ENCODE results near the gene AK1.

AK1 gene

DNA sequence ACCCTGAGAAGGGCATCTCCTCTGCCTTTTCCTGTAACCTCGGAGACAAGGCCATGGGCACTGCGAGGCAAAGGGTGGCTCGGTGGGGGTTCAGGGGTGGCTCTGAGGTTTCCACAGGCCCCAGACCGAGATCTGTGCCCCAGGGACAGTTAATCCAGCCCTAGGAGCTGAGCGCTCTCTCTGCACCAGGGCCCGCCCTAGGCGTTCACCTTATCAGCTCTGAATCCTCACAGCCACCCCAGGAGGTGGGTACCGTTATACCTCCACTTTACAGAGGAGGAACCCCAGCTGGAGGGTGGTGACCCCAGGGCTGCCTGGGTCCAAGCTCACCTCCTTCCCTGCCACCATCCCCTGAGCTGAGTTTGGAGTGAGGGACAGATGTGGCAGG, 20.8 kb downstream of the AK1 start:
- Histone ChIP-seq H3K4me2 (peak overlapping the region; percentile 81 to 100 (median 94)), H3K9ac (peak overlapping the region; percentile 26 to 86 (median 62); a peak in 20 of 22 replicates), H3K27ac (peak overlapping the region; percentile 36 to 95 (median 70); a peak in 20 of 22 replicates)

GRCh38 chr9:127856094-127856728, 21.3 kb downstream of the AK1 start:
- Histone ChIP-seq H3K36me3 (peaks cover 11 to 17% (median 16%) of the 10 kb centered on the region in 11 experiments; a peak in 21 of 22 replicates), H3K4me2 (peak overlapping the region; percentile 81 to 100 (median 94)), H3K9me3 (replicated peaks in 1 of 11) (peaks cover 0 to 5% (median under 1%) of the 10 kb centered on the region in 11 experiments; a peak in 11 of 22 replicates), H3K4me1 (peaks cover 83 to 98% (median 88%) of the 10 kb centered on the region in 10 experiments), H3K27ac (peak overlapping the region; percentile 36 to 95 (median 70); a peak in 20 of 22 replicates), H4K20me1 (peaks cover 0 to 21% (median 5%) of the 10 kb centered on the region in 11 experiments; a peak in 10 of 22 replicates), H3K9ac (peak overlapping the region; percentile 26 to 86 (median 62); a peak in 20 of 22 replicates), H3K27me3 (no peaks in the 10 kb centered on the region), H3K4me3 (peak overlapping the region in 2 of 10 experiments; percentile 9 to 33; a peak in 2 of 20 replicates)
- no peak for TF ChIP-seq Cebpa-rat (IDR thresholded peaks at IDR 0.05)

More for the DNA sequence above, 20.8 kb downstream of the AK1 start:
- Histone ChIP-seq H4K20me1 (peaks cover 0 to 18% (median 5%) of the 10 kb centered on the region in 11 experiments; a peak in 10 of 22 replicates), H3K27me3 (no peaks in the 10 kb centered on the region), H3K4me3 (peak overlapping the region in 2 of 10 experiments; percentile 9 to 33; a peak in 3 of 20 replicates), H3K4me1 (peaks cover 83 to 98% (median 89%) of the 10 kb centered on the region in 10 experiments), H3K36me3 (peaks cover 6 to 13% (median 11%) of the 10 kb centered on the region in 11 experiments; a peak in 19 of 22 replicates), H3K9me3 (replicated peaks in 1 of 11) (no peaks in the 10 kb centered on the region)
- no peak for TF ChIP-seq Cebpa-rat (IDR thresholded peaks at IDR 0.05)

- Histone ChIP-seq H3K4me2 (peak overlapping the region; percentile 81 to 100 (median 94)), H3K9me3 (replicated peaks in 1 of 11) (peaks cover 4 to 11% (median 8%) of the 10 kb centered on the region in 11 experiments), H3K9ac (peak overlapping the region in 9 of 11 experiments; percentile 55 to 86 (median 83); a peak in 13 of 22 replicates), H3K27me3 (no peaks in the 10 kb centered on the region), H4K20me1 (peaks cover 0 to 22% (median 5%) of the 10 kb centered on the region in 11 experiments; a peak in 10 of 22 replicates), H3K27ac (peak overlapping the region in 10 of 11 experiments; percentile 64 to 95 (median 74); a peak in 18 of 22 replicates), H3K36me3 (peaks cover 18 to 24% (median 23%) of the 10 kb centered on the region in 11 experiments), H3K4me3 (peak overlapping the region in 2 of 10 experiments; percentile 81 to 94; a peak in 2 of 20 replicates), H3K4me1 (peaks cover 81 to 92% (median 84%) of the 10 kb centered on the region in 10 experiments)
- no peak for TF ChIP-seq Cebpa-rat (IDR thresholded peaks at IDR 0.05)
These were observed 22.0 kb downstream of the AK1 start for GRCh38 chr9:127855522-127855921.

DNA sequence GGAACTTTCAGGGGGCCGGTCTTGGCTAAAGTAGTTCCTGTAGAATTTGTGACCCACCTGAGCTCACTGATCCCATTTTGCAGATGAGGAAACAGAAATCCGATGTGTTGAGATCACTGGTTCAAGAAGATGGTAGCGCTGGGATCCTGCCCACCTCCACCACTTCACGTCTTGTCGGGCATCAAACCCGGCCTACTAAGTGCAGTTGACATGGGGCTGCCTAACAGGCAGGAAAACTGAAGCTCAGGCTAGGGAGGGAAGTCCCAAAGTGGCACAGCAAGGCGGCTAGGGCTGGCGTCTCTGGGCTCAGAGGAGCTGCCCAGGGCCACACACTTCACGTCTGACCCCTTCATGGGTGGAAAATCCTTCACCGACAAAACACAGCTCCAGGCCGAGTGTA, 22.5 kb downstream of the AK1 start:
- H3K4me3 ChIP-seq = peak overlapping the region in 9 of 10 experiments; percentile 80 to 98 (median 89); a peak in 14 of 20 replicates
- peak overlapping the region; percentile 81 to 100 (median 94) for H3K4me2 ChIP-seq
- no peaks in the 10 kb centered on the region for H3K27me3 ChIP-seq
- peaks cover 10 to 17% (median 13%) of the 10 kb centered on the region in 11 experiments for H3K9me3 ChIP-seq (replicated peaks in 1 of 11)
- TF ChIP-seq Cebpa-rat (IDR thresholded peaks at IDR 0.05) = no peak
- peaks cover 75 to 86% (median 80%) of the 10 kb centered on the region in 10 experiments for H3K4me1 ChIP-seq
- peaks cover 0 to 28% (median 5%) of the 10 kb centered on the region in 11 experiments; a peak in 11 of 22 replicates for H4K20me1 ChIP-seq
- peak overlapping the region; percentile 53 to 95 (median 70); a peak in 21 of 22 replicates for H3K27ac ChIP-seq
- H3K9ac ChIP-seq = peak overlapping the region; percentile 32 to 86 (median 82); a peak in 17 of 22 replicates
- H3K36me3 ChIP-seq = peaks cover 24 to 30% (median 28%) of the 10 kb centered on the region in 11 experiments

- H4K20me1 ChIP-seq = peaks cover 0 to 31% (median 5%) of the 10 kb centered on the region in 11 experiments; a peak in 11 of 22 replicates
These were observed 23.2 kb downstream of the AK1 start, which contains the start of gene ENG for GRCh38 chr9:127854184-127854806. ENG (minus strand) TSS chr9:127854658; CDS start chr9:127854355, 303 bp downstream.

DNA sequence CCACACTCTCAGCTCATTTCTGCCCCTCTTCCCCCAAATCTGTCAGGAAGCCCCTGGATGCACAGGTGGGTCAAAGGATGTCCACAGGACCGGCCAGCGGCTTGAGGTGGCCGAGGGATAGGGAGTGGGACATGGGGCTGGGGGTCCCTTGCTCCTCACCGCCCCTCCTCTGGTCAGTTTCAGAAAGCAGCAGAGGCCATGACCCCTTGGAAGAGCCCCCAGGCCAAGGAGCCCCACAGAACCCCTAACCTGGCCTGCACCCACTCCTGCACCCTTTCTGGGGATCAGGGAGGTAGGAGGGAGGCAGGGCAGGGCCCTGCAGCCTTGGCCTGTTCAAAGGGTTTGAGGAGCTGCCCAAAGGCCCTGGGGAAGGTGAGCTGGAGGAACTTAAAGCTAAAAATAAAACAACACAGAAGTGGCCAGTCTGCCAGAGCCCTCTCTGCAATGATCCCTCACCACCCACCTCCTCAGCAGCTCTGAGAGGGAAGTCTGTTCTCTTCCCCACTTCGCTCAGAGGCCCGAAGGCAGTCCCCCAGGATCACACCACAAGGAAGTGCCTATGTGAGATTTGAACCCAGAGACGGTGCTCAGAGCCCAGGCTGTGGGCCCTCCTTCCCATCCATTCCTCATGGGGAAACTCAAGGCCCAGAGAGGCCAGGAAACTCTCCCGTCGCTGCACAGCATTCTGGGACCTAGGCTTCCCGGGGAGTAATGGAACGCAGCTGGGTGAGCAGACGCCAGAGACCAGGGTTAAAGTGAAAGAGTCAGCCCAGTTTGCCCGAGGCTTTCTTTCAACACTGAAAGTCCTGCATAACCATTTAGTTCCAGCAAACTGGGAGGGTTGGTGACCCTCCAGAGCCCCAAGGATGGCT, 23.9 kb downstream of the AK1 start:
- H3K27ac ChIP-seq = peak overlapping the region; percentile 64 to 95 (median 78)
- peaks cover 0 to 34% (median 5%) of the 10 kb centered on the region in 11 experiments; a peak in 11 of 22 replicates for H4K20me1 ChIP-seq
- peak overlapping the region; percentile 93 to 100 (median 96) for H3K4me2 ChIP-seq
- H3K4me3 ChIP-seq = peak overlapping the region; percentile 76 to 98 (median 88)
- peaks cover 38 to 44% (median 42%) of the 10 kb centered on the region in 11 experiments for H3K36me3 ChIP-seq
- peaks cover 24 to 31% (median 27%) of the 10 kb centered on the region in 11 experiments for H3K9me3 ChIP-seq (replicated peaks in 1 of 11)
- no peaks in the 10 kb centered on the region for H3K27me3 ChIP-seq
- no peak for TF ChIP-seq Cebpa-rat (IDR thresholded peaks at IDR 0.05)
- H3K9ac ChIP-seq = peak overlapping the region; percentile 82 to 88 (median 86)
- peaks cover 61 to 74% (median 66%) of the 10 kb centered on the region in 10 experiments for H3K4me1 ChIP-seq

More at GRCh38 chr9:127854184-127854806, 23.2 kb downstream of the AK1 start, which contains the start of gene ENG:
- H3K4me3 ChIP-seq = peak within 1 kb of the TSS; percentile 76 to 98 (median 88)
- H3K36me3 ChIP-seq = peaks cover 30 to 36% (median 35%) of the 10 kb centered on the region in 11 experiments
- H3K9ac ChIP-seq = peak within 1 kb of the TSS; percentile 82 to 88 (median 86)
- H3K9me3 ChIP-seq (replicated peaks in 1 of 11) = peaks cover 16 to 24% (median 20%) of the 10 kb centered on the region in 11 experiments
- peaks cover 68 to 80% (median 73%) of the 10 kb centered on the region in 10 experiments for H3K4me1 ChIP-seq
- H3K4me2 ChIP-seq = peak within 1 kb of the TSS; percentile 93 to 100 (median 96)
- no peak for TF ChIP-seq Cebpa-rat (IDR thresholded peaks at IDR 0.05)
- peak within 1 kb of the TSS; percentile 64 to 95 (median 78) for H3K27ac ChIP-seq
- no peaks in the 10 kb centered on the region for H3K27me3 ChIP-seq

DNA sequence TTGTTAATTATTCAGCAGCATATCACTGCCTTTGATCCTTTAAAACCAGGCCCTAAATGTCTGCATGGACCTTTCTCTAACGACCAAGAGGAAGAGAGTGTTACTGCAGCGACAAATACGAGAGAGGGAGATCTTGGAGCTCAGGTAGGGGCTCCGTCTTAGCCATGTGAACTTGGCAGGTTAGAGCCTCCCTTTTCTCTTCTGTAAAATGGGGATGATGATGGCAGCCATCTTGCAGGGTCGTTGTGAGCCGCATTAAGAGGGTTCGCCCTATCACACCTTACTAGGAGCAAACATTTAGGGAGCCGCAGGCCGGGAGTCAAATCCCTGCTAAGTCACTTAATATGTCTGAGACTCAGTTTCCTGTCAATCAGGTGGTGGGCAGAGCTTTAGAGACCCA, 24.6 kb downstream of the AK1 start:
- H3K4me1 ChIP-seq = peaks cover 57 to 74% (median 65%) of the 10 kb centered on the region in 10 experiments
- no peak for TF ChIP-seq Cebpa-rat (IDR thresholded peaks at IDR 0.05)
- H3K9me3 ChIP-seq (replicated peaks in 1 of 11) = peaks cover 24 to 34% (median 28%) of the 10 kb centered on the region in 11 experiments
- H3K36me3 ChIP-seq = peaks cover 44 to 51% (median 49%) of the 10 kb centered on the region in 11 experiments
- H3K27me3 ChIP-seq = no peaks in the 10 kb centered on the region
- H4K20me1 ChIP-seq = peaks cover 0 to 41% (median 8%) of the 10 kb centered on the region in 11 experiments; a peak in 15 of 22 replicates
- peak overlapping the region; percentile 76 to 98 (median 88) for H3K4me3 ChIP-seq
- peak overlapping the region; percentile 82 to 88 (median 86) for H3K9ac ChIP-seq
- H3K27ac ChIP-seq = peak overlapping the region in 10 of 11 experiments; percentile 64 to 92 (median 78); a peak in 13 of 22 replicates
- peak overlapping the region; percentile 93 to 100 (median 96) for H3K4me2 ChIP-seq

Measured in BLaER1 treated with 17β-estradiol and CSF1 and Interleukin-3, amounts not matched to agents 10 nM and 100 nM (cell line).